NCI-H748 (cell line): Measurements from ENCODE around the gene PTGIS.
"Not testable (repeated sequence)": the region's sequence is repeated elsewhere in the genome, so short reads cannot be mapped to it uniquely, and the experiment has no call there.

Experiments used
- DNase-seq: peaks from one replicate; lab custom pipeline; 2025; ENCODE audit not compliant: unreplicated experiment; lab: John Stamatoyannopoulos, UW

PTGIS gene

DNA sequence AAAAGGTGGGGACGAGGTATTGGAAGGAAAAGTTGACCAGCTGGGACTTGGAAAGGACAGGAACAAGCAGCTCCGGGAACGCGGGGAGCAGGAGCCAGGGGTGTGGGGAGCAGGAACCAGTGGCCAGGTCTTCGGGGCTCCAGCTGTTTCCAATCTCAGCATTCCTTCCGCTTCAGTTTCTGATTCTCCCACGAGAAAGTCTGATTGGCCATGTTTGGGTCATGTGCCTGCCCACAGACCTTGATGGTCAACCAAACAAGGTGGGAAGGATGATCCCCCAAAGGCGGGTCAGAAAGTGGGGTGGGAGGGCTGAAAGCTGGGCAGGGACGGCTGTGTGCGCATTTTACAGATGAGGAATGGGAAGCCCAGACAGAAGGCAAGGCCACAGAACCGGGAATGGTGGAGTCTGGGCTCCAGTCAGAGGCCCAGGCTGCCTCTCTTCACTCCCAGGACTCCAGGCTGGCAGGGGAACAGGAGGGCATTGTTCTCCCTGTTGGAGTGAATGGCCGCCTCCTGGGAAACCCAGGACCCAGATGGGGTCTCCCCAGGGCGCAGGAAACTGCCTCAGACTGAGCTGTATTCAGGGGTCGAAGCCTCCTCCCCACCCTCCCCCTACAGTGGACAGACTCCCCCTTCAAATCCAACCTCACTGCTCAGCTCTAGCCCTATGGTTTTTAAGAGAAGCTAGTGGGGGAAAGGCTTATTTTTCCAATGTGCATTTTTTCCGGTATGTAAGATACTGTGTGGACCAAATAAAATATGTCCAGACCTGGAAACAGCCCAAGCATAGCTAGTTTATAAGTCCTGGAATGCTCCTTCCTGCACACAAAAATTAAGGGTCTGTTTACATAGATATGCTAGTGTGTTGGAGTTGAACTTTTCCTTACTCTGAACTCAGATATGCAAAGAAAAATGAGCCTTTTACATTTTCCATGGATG lies 12.2 kb upstream of the PTGIS start:
- DNase-seq, result no peak

DNA sequence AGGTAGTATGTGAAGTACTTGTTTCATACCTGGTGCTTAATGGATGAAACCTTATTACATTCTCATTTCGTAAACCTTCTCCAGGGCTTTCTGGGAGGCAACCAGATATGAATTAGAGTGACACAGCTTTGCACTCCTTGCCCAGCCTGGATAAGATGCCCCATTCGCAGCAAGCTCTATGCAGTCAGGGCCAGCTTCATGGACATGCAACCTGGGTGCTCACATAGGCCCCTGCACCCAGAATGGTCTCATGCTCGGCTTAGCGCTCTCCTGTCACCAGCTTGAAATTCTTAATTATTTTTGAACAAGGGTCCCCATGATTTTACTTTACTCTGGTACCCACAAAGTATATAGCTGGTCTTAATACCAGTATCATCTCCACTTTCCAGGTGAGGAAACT lies 11.3 kb upstream of the PTGIS start:
- DNase-seq, result no peak

DNA sequence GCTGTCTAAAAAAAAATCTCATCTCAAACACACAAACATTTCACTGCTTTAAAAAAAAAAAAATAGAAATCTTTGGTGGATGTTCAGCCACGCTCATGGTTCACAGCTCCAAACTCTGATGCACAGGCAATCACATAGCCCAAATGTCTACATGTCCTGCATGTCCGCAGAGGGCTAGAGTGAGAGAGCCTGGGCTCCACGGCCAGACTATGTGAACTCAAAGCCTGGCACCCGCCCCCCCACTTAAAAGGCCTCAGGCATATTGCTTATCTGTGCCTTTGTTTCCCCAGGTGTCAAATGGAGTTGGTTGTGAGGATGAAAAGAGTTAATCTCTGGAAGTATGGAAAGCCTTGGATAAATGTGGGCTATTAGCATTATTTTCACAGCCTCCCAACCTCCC lies 10.5 kb upstream of the PTGIS start:
- DNase-seq, result no peak

DNA sequence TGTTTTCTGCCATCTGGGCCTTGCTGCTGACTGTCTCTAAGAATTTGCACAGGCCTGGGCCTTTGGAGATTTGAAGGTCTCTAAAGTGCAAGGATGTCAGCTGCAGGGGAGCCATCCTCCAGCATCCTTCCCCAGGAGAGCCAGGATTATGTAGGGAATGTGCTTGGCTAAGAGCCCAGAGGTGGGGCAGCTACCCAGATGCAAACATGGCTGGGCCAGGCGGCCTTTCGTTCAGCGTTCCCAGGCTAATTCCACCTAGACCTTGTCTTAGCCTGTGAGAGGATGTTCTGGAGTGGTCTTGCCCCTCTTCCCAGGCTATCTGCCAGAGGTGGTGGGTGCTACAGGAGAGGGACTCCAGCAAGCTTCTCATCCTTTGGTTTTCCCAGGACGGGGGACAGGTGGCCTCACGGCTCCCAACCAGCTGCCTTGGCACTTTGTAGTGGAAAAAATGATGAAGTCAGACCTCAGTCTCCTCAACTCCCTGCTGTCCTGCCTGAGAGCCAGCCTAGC lies 7.7 kb upstream of the PTGIS start:
- no peak for DNase-seq

DNA sequence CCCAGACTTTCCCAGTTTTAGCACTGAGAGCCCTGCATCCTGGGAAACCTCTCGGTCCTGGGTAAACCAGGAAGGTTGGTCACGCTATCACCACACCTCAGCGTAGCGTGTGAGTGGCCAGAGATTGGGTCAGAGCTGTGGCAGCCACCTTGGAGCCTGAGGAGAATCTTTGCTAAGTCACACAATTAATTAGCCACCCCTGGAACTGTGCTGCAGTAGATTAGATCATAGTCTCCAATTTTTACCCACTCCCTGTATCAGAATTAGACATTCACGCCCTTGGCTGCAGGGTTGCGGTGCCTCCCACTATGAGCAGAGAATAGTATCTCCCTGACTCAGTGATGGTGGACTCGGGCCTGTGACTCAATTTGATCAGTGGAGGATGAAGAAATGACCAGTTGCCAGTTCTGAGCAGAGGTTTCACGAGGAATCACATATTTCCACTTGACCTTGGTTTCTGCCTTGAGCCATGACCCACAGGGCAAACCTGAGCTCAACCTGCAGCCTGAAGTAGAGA lies 6.0 kb upstream of the PTGIS start:
- DNase-seq, result no peak

DNA sequence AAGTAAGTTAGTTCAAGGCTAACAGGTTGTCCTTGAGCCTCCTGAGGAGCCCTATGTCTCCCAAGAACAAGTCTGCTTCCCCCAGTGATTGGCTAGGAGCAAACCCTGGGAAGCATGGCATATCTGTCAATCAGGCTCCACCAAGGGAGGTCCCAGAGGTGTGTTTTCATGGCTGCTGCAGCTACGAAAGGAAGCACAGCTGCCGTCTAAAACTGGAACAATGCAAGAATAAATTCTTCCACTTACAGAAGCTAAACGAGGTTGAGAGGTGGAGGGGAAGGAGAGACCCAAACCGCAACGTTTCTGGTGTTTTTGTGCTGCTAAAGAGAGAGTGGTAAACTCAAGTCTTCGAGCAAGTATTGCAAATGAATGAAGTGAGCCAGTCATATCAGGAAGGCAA lies 4.9 kb upstream of the PTGIS start:
- DNase-seq, result no peak

DNA sequence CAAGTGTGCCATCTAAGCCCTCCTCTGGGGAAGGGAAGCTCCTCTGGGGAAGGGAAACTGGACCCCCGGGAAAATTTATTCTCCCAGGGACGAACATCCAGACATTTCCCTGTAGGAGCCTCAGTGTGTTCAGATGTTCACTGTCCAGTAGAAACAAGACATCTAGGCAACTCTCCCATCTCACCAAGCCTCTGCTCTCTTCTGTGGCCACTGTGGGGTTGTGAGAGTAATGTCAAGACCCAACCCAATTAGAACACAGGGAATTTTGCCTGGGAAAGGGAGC lies 3.6 kb upstream of the PTGIS start:
- DNase-seq, result no peak

DNA sequence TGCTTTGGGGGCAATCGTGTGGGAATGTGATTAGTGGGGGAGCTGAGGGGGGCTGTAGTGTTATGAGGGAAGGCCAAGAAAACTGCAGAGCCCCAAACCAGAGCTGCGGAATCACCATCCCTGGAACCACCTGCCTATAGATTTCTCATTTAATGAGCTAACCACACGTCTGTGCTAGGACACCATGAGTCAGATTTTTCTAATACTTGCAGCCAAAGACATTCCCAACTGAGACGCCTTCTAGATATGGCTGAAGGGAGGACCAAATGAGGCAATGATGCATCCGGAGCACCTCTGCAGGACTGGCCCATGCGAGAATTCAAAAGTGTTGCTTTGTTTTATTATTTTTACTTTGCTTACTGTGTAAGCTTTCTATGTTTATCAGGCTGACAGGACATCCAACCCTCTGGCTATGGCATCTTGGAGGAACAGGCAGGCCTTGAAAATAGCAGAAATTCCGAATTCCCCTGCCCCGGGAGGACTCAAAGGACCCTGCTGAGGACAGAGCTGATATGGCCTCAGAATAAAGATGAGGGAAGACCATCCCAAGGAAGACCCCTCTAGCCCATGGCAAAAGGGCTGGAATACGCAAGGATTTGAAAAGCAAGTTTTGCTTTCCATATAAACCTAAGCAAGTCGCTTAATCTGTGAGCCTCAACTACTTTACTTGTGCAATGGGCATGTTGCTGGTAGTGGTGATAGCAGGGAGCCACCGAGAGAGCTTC lies 3.1 kb upstream of the PTGIS start:
- no peak for DNase-seq

DNA sequence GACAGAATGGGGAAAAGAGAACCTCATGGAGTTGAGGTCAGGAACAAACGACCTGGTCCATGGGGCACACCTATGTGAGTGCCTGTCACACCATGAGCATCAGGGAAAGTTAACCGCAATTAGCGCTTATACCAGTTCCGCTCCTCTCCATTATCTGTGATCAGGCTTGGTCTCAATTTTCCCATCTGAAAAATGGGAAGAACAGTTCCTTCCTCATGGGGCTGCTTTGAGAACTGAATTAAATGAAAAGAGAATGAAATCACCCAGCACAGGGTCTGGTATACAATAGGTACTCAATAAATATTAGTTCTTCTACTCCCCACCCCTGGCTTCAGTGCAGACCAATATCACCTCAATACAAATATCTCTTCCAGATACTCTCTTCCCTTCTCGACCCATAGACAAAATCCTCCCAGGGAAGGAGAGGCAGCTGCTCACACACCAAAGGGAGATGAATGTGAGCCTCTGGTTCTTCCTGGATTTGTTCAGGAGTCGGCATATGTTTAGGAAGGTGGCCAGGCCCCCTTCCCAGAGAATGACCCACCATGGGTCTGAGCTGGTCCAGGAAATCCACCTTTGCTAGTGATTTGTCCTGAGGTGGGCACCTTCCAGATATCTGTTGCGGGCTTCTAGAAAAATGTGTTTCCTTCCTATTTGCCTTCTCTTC lies 2.4 kb upstream of the PTGIS start:
- no peak for DNase-seq

DNA sequence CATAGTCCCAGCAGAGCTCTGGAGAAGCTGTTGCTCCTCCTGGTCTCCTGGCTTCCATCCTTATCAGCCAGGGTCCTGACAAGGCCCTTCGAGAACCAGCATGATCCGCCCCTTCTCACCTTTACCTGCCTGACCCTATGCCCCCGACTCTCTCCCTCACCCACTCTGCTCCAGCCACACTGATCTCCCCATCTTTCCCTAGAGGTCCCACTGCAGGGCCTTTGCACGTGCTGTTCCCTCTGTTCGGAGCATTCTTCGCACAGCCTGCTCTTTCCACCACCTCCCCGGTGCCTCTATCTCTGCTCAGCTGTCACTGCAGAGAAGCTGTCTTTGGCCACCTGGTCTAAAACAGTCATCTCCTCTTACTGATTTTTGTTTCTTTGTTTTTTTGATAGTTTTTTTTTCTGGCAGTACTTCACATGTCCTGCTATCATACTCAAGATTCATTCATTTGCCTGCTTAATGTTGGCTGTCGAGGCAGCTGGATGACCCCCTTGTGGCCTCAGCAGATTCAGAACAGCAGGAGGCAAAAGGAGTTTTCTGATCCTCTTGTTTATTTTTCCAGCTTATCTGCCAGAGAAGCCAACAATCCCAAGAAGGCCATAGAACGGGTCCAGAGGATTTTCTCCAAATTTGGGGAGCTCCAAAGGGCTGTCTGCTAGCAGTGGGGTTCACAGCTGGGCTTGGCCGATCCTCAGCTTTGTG lies 1.6 kb upstream of the PTGIS start:
- DNase-seq, result no peak

DNA sequence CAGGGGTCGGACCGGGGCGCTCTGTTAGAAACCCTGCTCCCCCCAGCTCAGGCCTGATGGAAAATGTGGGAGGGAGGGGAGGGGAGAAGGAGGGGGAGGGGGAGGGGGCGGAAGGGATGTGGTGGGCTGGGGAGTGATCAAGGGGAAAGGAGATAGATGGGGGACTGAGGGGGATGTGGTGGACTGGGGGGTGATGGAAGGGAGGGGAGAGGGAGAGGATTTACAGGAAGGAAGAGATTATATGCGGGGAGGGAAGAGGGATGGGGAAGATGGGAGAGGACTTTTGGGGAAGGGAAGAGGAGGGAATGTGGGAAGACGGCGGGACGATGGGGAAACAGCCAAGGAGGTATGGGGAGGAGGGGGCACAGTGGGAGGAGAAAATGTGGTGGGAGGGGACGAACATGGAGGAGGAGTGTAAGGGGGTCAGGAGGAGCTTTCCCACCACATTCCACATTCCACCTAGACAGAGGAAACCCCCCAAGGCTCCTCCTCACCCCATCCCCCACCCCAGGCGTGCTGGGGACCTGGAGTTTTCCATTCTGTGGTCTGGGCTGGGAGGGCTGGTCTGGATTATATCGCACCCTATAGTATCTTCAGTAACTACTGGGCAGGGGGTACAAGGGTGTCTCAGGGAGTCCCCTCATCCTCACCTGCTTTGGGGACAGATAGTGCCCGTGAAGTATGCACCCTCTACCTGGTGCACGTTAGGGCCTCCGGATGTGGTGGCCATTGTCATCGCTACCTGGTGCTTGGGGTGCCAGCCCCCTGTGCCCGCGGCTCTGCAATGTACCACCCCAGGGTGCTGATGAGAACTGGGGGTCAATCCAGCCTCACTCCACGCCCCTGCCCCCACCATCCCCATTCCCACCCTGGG lies 578 bp upstream of the PTGIS start:
- no peak for DNase-seq

DNA sequence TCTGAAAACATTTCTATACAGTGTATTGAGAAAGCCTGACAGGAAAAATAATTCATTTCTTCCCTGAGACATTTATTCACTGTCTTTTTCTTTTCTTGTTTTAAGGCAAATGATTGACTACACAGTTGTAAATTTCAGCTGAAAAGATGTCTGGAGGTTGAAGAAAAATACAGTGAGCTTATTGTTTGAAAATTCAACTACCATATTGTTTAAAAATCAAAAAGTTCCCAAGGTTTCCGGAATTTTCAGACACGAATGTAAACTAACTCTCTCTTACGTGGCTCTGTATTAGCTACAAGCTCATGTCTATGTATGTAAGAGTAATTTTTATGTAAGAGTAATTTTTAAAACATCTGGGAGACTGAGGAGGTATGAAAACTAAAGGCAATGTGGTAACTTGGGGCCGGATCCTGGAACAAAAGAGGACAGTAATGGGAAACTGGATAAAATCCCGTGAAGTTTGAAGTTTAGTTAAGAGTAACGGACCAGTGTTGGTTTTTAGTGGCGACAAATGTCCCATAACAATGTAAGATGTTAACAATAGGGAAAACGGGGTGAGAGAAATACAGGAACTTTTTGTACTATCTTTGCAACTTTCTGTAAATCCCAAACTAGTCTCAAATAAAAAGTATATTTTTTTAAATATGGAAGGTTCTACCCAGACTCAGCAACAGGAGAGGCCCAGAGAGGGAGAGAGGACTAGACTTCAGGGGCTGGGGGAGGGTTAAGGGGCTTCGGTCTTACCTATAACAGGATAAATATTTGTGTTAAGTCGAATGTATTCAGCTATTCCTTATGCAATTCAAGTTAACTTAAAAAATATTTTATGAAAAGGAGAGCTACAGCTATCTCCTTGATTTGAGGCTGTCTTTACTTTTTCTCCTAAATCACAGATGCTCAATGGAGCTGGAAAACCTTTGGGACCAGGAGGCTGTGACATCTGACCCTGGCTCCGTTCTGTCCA lies 1.3 kb downstream of the PTGIS start:
- DNase-seq, result no peak

DNA sequence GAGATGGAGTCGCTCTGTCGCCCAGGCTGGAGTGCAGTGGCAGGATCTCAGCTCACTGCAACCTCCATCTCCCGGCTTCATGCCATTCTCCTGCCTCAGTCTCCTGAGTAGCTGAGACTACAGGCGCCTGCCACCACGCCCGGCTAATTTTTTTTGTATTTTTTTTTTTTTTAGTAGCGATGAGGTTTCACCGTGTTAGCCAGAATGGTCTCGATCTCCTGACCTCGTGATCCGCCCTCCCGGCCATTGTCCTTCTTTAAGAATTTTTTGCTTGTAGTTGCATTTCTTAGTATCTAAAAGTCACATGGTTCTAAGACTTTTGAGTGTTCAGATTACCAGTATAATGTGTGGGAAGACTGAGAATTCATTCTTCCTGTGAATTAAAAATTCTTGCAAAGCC lies 2.9 kb downstream of the PTGIS start:
- DNase-seq, result not testable (repeated sequence)

DNA sequence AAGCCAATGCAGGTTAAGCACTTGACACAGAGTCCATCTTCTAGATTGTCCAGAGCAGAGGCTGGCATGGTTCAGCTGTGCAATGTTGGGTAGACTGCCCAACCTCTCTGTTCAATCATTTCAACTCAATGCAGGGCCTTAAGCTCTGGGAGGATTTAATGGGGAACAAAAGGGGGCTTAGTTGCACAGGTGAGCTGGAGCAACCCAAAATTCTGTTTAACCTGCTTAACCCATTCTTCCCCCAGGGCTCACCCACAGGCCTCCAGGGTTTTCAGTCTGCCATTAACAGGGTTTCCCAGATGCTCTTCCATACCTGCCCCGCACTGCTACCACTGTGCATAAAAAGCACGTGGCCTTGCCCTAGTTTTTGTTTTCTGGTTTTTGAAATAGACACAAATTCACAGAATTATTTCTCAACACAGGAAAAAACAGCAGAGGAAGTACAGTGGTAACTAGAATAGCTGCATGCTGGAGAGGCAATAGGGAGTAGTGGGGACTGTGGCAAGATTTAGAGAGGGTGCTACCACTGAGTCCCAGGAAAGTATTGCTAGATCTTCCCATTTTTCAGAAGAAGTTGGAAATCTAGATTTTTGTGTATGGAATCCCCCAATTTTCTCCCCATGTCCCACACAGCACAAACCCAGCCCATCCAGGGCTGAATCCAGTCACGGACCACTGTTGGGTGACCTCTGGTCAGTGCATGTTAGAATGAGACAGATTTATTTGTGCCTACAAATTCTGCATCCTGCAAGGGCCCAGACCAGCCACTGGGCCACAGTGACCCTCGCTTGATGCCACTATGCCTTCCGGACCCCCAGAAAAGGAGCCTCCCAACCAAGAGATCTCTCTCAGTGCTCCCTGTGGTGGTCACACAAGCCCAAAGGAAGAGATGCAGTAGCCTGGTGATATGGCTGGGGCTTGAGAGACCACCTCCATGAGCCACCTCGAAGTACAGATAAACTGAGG lies 4.6 kb downstream of the PTGIS start:
- no peak for DNase-seq

DNA sequence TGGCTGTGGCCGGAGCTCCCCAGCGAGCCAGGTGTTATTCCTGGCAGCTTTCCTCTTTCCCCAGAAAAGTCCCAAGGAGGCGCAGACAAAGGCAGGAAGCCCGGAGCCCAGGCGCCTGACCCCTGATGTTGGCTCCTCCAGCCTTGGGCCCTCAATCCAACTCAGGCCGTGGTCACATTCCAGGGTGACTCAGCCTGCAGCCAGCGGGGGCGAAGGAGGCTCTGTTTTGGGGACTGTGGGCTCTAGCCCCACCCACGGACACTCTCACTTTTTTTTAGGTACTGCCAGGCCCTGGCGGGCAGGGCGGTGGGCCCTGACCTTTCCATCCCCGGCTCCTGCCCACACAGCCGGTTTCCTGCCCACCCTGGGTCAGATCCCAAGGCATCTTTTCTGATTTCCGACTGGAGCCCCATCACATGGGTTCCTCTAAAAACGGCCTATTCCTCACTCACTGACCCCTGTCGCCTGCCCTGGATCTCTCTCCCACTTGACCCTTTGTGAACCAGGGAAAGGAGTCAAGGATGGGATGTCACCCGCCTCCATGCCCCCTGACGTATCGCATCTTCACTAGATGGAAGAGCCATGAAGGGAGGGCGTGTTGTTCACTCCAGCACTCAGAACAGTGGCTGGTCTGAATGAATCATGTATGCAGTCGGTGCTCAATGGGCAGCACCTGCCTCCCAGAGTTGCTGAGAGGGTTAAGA lies 5.5 kb downstream of the PTGIS start:
- DNase-seq, result no peak

DNA sequence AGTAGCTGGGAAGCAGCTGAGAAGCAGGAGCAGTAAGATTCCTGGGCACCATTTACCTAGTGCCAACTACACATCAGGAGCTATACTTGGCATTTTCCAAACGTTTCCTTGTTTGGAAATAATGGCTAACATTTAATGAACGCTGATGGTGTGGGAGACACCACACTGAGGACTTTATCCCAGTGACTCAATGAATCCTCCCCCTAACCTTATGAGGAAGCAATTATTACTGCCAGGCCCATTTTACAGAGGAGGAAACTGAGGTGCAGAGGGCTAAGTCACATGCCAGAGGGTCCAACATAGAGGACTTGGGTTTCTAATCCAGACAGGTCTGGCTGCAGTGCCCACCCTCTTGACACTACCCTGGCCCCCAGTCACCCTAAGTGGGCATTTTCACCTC lies 6.1 kb downstream of the PTGIS start:
- DNase-seq, result no peak

DNA sequence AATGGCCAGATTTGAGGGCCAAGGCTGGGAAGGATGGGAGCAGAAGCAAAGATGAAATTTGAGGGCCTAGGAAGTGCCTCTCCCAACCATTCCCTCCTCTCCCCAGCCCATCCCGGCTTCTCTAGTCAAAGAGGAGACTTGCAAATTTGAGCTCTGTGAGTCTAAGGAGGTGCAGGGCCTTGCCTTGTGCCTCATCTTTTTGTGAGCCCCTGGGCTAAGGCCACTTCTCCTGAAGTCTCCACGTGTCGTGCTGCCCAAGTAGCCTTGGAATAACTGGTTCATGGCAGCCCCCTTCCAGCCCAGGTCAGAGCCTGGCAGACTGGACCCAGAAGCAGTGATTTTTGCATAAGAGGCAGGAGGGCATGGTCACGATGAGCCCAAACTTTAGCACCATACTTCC lies 6.7 kb downstream of the PTGIS start:
- DNase-seq, result no peak
